ENCODE measurements around the gene DNAJC7. TPM values are rescaled to one million over a fixed set of nuclear protein-coding genes. Genes with fewer than 3 reads are reported as not detected.

DNAJC7 gene
- total RNA-seq, 1 experiment from 2014 or later, result 72.0 TPM

DNA sequence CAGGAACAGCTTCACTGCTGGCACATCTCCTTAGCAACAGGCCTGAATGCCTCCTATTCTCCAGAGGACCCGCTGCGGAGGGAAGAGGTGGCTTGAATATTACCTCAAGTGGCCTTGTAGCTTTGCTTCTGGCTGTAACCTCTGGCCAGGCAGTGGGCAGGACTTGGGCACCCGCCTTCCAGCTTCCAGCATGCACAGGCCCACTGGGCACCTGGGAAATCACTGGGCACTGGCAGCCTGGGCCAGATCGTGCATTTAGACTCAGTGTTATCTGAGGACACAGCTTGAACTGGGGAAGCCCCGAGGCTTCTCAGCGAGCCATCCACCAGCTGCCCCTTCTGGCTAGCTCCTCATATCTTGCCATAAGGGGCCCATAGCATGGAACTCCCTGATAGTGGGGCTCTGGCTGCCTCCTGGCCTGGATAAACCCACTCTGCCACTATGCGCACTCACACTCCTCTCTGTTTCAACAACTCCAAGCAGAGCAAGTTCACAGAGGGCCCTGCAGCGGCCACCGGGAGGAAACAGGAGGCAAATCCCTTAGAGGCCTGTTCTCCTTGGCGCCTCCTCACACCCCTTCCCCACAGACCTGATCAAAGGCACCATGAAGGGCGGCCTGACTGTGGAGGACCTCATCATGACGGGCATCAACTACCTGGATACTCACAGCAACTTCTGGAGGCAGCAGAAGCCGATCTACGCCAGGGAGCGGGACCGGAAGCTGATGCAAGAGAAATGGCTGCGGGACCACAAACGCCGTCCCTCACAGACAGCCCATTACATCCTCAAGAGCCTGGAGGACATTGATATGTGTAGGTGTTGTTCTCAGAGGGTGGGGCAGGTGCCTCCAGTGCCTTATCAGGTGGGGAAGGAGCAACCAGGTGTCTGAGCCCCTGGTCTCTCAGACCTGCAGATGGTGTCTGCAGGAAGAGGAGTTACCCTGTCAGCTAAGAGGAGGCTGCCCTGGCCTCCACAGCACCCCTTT lies 79.0 kb downstream of the DNAJC7 start:
- H3K4me1 ChIP-seq (ENCODE audit: control insufficient read depth, insufficient read depth, low read length), result no peaks in the 10 kb centered on the region
- ATAC-seq, result no peak; the same call in 1 of the 2 replicates
- H3K4me3 ChIP-seq (ENCODE audit: low read depth in 2 of 2, low read length in 2 of 2), result no peak overlapping the region
- ChIA-PET CTCF (no interaction called here), POLR2A (no interaction called here)
- H3K9me3 ChIP-seq (ENCODE audit: control insufficient read depth, insufficient read depth, low read depth, low read length), result no peaks in the 10 kb centered on the region
- in situ Hi-C loops (cut with HindIII; ENCODE audit: low pct_unique_long_range_greater_than_20kb, low sequenced_read_pairs) (no loop called here), intact Hi-C loops (cut with micrococcal nuclease; ENCODE audit: unreplicated experiment) (no loop called here)
- TF ChIP-seq CTCF (IDR thresholded peaks at IDR 0.05), result no peak
- TF ChIP-seq POLR2AphosphoS5 (IDR thresholded peaks at IDR 0.05; ENCODE audit: low read depth, low read length), result no peak
- H3K27me3 ChIP-seq (ENCODE audit: control insufficient read depth, insufficient read depth, low read length), result no peaks in the 10 kb centered on the region
- no peaks in the 10 kb centered on the region for H3K36me3 ChIP-seq (ENCODE audit: control insufficient read depth, insufficient read depth, low read length)
- no peak overlapping the region for H3K27ac ChIP-seq (ENCODE audit: low read length)
- no peak for DNase-seq (ENCODE audit: low read depth, low spot score)
- BruUV-seq (replicated peaks), result no TSS peak

GRCh38 chr17:41935641-41936040 lies 81.6 kb downstream of the DNAJC7 start:
- H3K4me1 ChIP-seq (ENCODE audit: control insufficient read depth, insufficient read depth, low read length), result no peaks in the 10 kb centered on the region
- in situ Hi-C loops (cut with HindIII; ENCODE audit: low pct_unique_long_range_greater_than_20kb, low sequenced_read_pairs), result no loop called here
- H3K4me3 ChIP-seq (ENCODE audit: low read depth in 2 of 2, low read length in 2 of 2), result no peak overlapping the region
- ChIA-PET CTCF (no interaction called here), POLR2A (interaction anchor here (0.5 kb wide), 2 partner anchors 41 to 45 kb away, joined by 5 to 9 read pairs; no protein-coding TSS in a partner anchor)
- no peaks in the 10 kb centered on the region for H3K36me3 ChIP-seq (ENCODE audit: control insufficient read depth, insufficient read depth, low read length)
- DNase-seq (ENCODE audit: low read depth, low spot score) (no peak), ATAC-seq (no peak)
- H3K27me3 ChIP-seq (ENCODE audit: control insufficient read depth, insufficient read depth, low read length), result no peaks in the 10 kb centered on the region
- H3K27ac ChIP-seq (ENCODE audit: low read length), result no peak overlapping the region
- no peaks in the 10 kb centered on the region for H3K9me3 ChIP-seq (ENCODE audit: control insufficient read depth, insufficient read depth, low read depth, low read length)
- TF ChIP-seq CTCF (IDR thresholded peaks at IDR 0.05), result no peak
- TF ChIP-seq POLR2AphosphoS5 (IDR thresholded peaks at IDR 0.05; ENCODE audit: low read depth, low read length), result no peak
- TF ChIP-seq SIN3A (IDR thresholded peaks at IDR 0.05; ENCODE audit: borderline replicate concordance, insufficient read depth, low read depth, low read length), result no peak
- TF ChIP-seq REST (IDR thresholded peaks at IDR 0.05; ENCODE audit: insufficient read depth in 1 of 2, low read depth in 2 of 2, low read length in 1 of 2), result no peak
- TF ChIP-seq TCF7L2 (IDR thresholded peaks at IDR 0.05; ENCODE audit: low read depth, low read length), result no peak
- intact Hi-C loops (cut with micrococcal nuclease; ENCODE audit: unreplicated experiment), result no loop called here
- no TSS peak for BruUV-seq (replicated peaks)
